GM12892 (cell line): ENCODE results near the gene TMEM207.

Experiments
- POLR2A ChIP-seq: IDR thresholded peaks from 2 replicates; pipeline ENCODE4 v1.6.1; 2011; ENCODE audit warnings: low read depth, low read length, control low read depth
- POLR2AphosphoS5 ChIP-seq: IDR thresholded peaks from 2 replicates; pipeline ENCODE4 v1.6.1; 2011; ENCODE audit warnings: low read depth, low read length, control low read depth
- TAF1 ChIP-seq: IDR thresholded peaks from 2 replicates; pipeline ENCODE4 v1.6.1; 2011; ENCODE audit warnings: low read depth, mild to moderate bottlenecking, control low read depth, low read length, borderline replicate concordance

DNA sequence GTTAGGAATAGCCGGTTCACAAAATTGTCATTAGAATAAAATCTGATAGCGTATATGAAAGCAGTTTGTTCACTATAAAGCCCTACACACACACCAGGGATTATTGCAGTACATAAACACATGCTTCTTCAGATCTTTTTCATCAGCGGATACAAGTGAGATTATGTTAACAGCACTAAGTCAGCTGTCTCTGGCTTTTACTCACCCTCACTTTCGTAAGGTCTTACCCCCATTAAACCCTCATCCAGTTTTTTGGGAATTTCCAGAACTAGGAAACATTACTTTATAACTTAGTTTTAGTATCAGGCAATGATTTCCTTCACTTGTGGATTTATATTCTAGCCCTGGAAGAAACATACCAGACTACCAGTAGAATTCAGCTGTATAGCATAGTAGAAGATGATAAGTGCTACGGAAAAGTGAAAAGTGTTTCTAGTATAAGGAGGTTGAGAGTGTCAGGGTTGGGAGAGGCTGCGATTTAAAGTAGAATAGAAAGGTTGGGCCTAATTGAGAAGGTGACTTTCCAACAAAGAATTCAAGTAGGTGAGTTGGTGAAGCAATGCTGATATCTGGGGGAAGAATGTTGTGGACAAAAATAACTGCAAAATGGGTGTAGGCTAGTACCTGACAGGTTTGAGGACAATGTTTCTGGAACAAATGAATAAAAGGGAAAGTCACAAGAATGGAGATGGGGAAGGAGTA, 22.7 kb downstream of the TMEM207 start:
- no peak for TF ChIP-seq POLR2AphosphoS5
- TF ChIP-seq POLR2A, result no peak
- TF ChIP-seq TAF1, result no peak
